ENCODE results near the gene JAKMIP1. TPM values are rescaled to one million over a fixed set of nuclear protein-coding genes. Genes with fewer than 3 reads are reported as not detected.

Gene JAKMIP1
- total RNA-seq, 1 experiment from 2014 or later, result not detected

DNA sequence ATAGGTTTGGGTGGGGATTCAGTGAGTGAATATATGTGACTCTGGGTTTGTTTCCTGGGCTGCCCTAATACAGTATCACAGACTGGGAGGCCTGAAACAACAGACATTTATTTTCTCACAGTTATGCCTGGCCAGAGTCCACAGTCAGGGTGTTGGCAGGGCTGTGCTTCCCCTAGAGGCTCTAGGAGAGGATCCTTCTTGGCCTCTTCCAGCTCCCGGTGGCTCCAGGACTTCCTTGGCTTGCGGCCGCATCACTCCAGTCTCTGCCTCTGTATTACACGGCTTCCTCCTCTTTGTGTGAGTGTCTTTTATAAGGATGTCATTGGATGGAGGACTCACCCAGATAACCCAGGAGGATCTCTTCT, 5.2 kb upstream of the JAKMIP1 start:
- Histone ChIP-seq H3K4me1 (ENCODE audit: control insufficient read depth, insufficient read depth, low read length) (no peaks in the 10 kb centered on the region), H3K27ac (ENCODE audit: low read length) (no peak overlapping the region), H3K27me3 (ENCODE audit: control insufficient read depth, insufficient read depth, low read length) (no peaks in the 10 kb centered on the region; the same call in 1 of the 2 replicates), H3K9me3 (ENCODE audit: control insufficient read depth, insufficient read depth, low read depth, low read length) (no peaks in the 10 kb centered on the region), H3K4me3 (ENCODE audit: low read depth in 2 of 2, low read length in 2 of 2) (no peak overlapping the region), H3K36me3 (ENCODE audit: control insufficient read depth, insufficient read depth, low read length) (no peaks in the 10 kb centered on the region)
- ChIA-PET POLR2A (no interaction called here), CTCF (no interaction called here)
- intact Hi-C loops (cut with micrococcal nuclease; ENCODE audit: unreplicated experiment) (no loop called here), in situ Hi-C loops (cut with HindIII; ENCODE audit: low pct_unique_long_range_greater_than_20kb, low sequenced_read_pairs) (no loop called here)
- no peak for ATAC-seq
- TF ChIP-seq, protein P1, sequence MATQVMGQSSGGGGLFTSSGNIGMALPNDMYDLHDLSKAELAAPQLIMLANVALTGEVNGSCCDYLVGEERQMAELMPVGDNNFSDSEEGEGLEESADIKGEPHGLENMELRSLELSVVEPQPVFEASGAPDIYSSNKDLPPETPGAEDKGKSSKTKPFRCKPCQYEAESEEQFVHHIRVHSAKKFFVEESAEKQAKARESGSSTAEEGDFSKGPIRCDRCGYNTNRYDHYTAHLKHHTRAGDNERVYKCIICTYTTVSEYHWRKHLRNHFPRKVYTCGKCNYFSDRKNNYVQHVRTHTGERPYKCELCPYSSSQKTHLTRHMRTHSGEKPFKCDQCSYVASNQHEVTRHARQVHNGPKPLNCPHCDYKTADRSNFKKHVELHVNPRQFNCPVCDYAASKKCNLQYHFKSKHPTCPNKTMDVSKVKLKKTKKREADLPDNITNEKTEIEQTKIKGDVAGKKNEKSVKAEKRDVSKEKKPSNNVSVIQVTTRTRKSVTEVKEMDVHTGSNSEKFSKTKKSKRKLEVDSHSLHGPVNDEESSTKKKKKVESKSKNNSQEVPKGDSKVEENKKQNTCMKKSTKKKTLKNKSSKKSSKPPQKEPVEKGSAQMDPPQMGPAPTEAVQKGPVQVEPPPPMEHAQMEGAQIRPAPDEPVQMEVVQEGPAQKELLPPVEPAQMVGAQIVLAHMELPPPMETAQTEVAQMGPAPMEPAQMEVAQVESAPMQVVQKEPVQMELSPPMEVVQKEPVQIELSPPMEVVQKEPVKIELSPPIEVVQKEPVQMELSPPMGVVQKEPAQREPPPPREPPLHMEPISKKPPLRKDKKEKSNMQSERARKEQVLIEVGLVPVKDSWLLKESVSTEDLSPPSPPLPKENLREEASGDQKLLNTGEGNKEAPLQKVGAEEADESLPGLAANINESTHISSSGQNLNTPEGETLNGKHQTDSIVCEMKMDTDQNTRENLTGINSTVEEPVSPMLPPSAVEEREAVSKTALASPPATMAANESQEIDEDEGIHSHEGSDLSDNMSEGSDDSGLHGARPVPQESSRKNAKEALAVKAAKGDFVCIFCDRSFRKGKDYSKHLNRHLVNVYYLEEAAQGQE (IDR thresholded peaks at IDR 0.05; ENCODE audit: insufficient read depth in 1 of 2, low read depth in 2 of 2, low read length in 1 of 2), result no peak
- TF ChIP-seq CTCF (IDR thresholded peaks at IDR 0.05) (no peak), SIN3A (IDR thresholded peaks at IDR 0.05; ENCODE audit: borderline replicate concordance, insufficient read depth, low read depth, low read length) (no peak), TCF7L2 (IDR thresholded peaks at IDR 0.05; ENCODE audit: low read depth, low read length) (no peak), POLR2AphosphoS5 (IDR thresholded peaks at IDR 0.05; ENCODE audit: low read depth, low read length) (no peak)
- DNase-seq (ENCODE audit: low read depth, low spot score), result no peak
- BruUV-seq (replicated peaks), result no TSS peak

GRCh38 chr4:6204871-6205566, 4.7 kb upstream of the JAKMIP1 start:
- Histone ChIP-seq H3K9me3 (ENCODE audit: control insufficient read depth, insufficient read depth, low read depth, low read length) (no peaks in the 10 kb centered on the region), H3K27ac (ENCODE audit: low read length) (no peak overlapping the region), H3K36me3 (ENCODE audit: control insufficient read depth, insufficient read depth, low read length) (no peaks in the 10 kb centered on the region), H3K4me3 (ENCODE audit: low read depth in 2 of 2, low read length in 2 of 2) (no peak overlapping the region), H3K27me3 (ENCODE audit: control insufficient read depth, insufficient read depth, low read length) (no peaks in the 10 kb centered on the region; the same call in 1 of the 2 replicates), H3K4me1 (ENCODE audit: control insufficient read depth, insufficient read depth, low read length) (no peaks in the 10 kb centered on the region)
- in situ Hi-C loops (cut with HindIII; ENCODE audit: low pct_unique_long_range_greater_than_20kb, low sequenced_read_pairs) (no loop called here), intact Hi-C loops (cut with micrococcal nuclease; ENCODE audit: unreplicated experiment) (no loop called here)
- no TSS peak for BruUV-seq (replicated peaks)
- TF ChIP-seq CTCF (IDR thresholded peaks at IDR 0.05) (no peak), SIN3A (IDR thresholded peaks at IDR 0.05; ENCODE audit: borderline replicate concordance, insufficient read depth, low read depth, low read length) (no peak), TCF7L2 (IDR thresholded peaks at IDR 0.05; ENCODE audit: low read depth, low read length) (no peak), POLR2AphosphoS5 (IDR thresholded peaks at IDR 0.05; ENCODE audit: low read depth, low read length) (no peak)
- TF ChIP-seq, protein P1 (IDR thresholded peaks at IDR 0.05; ENCODE audit: insufficient read depth in 1 of 2, low read depth in 2 of 2, low read length in 1 of 2), result no peak
- DNase-seq (ENCODE audit: low read depth, low spot score) (no peak), ATAC-seq (no peak)
- POLR2A ChIA-PET, result no interaction called here
- CTCF ChIA-PET, result no interaction called here
